Measurements from ENCODE around the gene LY6G6F.

LY6G6F gene

DNA sequence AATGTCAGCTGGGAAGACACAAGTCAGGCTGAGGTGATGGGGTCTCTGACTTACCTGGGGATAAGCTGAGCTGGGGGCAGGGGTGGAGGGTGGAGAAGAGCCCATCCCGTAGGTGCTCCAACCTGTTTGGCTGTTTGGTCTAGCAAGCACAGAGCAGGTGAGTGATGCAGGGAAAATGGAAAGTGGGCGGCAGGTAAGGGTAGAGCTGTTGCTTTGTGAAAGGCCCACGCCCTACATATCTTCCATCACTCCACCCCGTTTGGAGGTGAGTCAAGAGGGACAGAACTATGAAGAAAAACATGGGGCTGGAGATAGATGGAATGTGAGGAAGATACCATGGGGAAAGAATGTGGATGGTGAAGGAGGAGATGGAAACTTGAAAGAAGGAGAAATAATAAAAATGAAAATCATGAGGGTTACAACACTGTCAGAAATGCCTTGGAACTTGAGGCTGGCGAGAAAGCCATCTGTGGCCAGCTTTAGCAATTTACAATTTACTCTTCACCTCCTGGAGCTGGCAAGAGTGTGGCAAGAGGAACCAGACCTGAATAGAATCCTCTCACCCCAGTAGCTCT, 13.6 kb downstream of the LY6G6F start:
- TF ChIP-seq FOXP2 (optimal IDR thresholded peaks at IDR 0.05; ENCODE audit: borderline replicate concordance, extremely low read depth, extremely low read length, insufficient read depth) (no peak), SIN3A (IDR thresholded peaks at IDR 0.05; ENCODE audit: borderline replicate concordance, insufficient read depth, low read length) (no peak), REST (IDR thresholded peaks at IDR 0.05; ENCODE audit: insufficient read depth in 1 of 2, low read depth in 2 of 2, low read length in 2 of 2) (no peak)

DNA sequence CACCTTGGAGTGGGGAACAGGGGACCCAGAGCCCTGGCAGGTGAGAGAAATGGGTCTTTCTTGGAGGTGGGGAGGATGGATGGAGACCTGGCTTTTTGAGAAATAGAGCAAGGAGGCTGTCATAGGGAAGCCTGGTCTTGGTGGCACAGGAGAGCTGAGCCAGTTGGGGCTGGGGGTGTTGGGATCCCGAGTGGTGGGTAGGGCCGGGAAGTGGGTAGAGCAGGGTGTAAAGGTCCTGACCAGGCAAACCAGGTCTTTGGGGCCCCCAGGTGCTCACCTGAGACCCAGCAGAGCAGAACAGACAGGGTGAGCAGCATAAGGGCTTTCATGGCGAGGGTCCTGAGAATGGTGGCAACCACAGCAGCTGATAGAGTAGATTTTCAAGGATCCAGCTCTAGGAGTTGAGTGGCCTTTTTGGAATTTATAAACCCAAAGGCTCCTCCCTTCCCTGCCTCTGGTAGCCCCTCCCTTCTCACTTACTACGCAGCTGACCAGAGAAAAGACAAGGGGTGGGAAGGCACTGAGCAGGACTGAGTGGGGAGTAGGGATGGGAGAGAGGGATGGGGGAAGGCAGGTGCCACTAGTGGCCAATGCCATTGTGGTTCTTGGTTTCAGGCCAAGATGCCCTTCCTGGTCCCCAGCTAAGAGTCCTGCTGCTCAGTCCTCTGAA, 14.8 kb downstream of the LY6G6F start, which contains the start of gene LY6G6C:
TSS of gene LY6G6C (minus strand) at position 396 of the 670 bp plus-strand sequence. CDS start at position 329, 67 bp downstream.
- TF ChIP-seq FOXP2 (optimal IDR thresholded peaks at IDR 0.05; ENCODE audit: borderline replicate concordance, extremely low read depth, extremely low read length, insufficient read depth) (no peak), REST (IDR thresholded peaks at IDR 0.05; ENCODE audit: insufficient read depth in 1 of 2, low read depth in 2 of 2, low read length in 2 of 2) (no peak), POLR2AphosphoS5 (IDR thresholded peaks at IDR 0.05; ENCODE audit: low read depth, low read length) (no peak)

- TF ChIP-seq POLR2AphosphoS5 (IDR thresholded peaks at IDR 0.05; ENCODE audit: low read depth, low read length) = no peak
- no peak for TF ChIP-seq FOXP2 (optimal IDR thresholded peaks at IDR 0.05; ENCODE audit: borderline replicate concordance, extremely low read depth, extremely low read length, insufficient read depth)
- no peak for TF ChIP-seq REST (IDR thresholded peaks at IDR 0.05; ENCODE audit: insufficient read depth in 1 of 2, low read depth in 2 of 2, low read length in 2 of 2)
- TF ChIP-seq SIN3A (IDR thresholded peaks at IDR 0.05; ENCODE audit: borderline replicate concordance, insufficient read depth, low read length) = no peak
- TF ChIP-seq TAF1 (IDR thresholded peaks at IDR 0.05; ENCODE audit: borderline replicate concordance, insufficient read depth, low read length) = no peak
Measured at GRCh38 chr6:31722173-31722572, 15.5 kb downstream of the LY6G6F start.

GRCh38 chr6:31723245-31723979, 16.7 kb downstream of the LY6G6F start, which contains the start of gene MPIG6B:
TSS of gene MPIG6B (plus strand) at chr6:31723373. CDS start at chr6:31723384, 11 bp downstream.
- TF ChIP-seq SIN3A (IDR thresholded peaks at IDR 0.05; ENCODE audit: borderline replicate concordance, insufficient read depth, low read length) (no peak), TAF1 (IDR thresholded peaks at IDR 0.05; ENCODE audit: borderline replicate concordance, insufficient read depth, low read length) (no peak), POLR2AphosphoS5 (IDR thresholded peaks at IDR 0.05; ENCODE audit: low read depth, low read length) (no peak), FOXP2 (optimal IDR thresholded peaks at IDR 0.05; ENCODE audit: borderline replicate concordance, extremely low read depth, extremely low read length, insufficient read depth) (no peak), REST (IDR thresholded peaks at IDR 0.05; ENCODE audit: insufficient read depth in 1 of 2, low read depth in 2 of 2, low read length in 2 of 2) (no peak)
